ENCODE results near the gene PRRC1.
A peak's percentile ranks its signal among the peaks of the same experiment; 100 is the strongest.

The PRRC1 gene

DNA sequence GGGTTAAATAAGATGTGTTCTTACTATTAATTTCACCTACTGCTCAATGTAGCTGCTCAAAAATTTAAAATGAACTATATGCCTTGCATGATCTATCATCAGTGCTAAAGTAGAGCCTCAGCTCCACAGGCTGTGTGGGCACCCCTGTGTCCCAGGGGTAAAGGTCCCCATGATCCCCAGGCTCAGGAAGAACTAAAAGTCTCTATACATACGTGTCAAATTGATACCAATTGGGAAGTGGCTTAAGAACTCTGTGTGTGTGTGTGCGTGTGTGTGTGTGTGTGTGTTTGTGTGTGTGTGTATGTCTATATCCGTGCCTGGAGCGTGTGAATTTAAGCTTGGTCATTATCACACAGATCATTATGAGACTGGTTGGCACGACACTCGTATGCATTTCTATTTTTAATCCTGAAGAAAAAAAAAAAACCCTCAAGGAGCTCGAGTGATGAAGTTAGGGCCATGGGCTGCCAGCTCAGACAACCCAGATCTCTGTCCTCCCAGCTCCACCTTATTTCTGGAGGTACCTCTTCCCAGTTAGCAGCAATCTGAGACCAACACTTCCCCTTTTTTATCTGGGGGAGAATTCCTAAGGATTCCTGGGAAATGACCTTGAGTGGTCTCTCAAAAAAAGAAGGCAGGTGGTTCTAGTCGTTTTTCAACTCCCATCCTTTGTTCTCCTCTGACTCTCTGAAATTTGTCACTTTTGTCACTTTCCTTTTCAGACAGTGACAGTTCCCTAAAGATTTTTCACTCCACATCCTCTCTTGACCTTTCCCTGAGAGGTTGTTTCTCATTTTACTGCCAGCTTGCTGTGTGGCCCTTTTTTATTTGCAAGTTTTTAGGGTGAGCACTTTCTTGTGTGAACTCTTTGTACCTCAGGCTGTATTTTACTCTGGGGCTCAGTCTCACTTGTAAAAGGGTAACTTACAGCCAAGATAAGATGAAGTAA, 85.7 kb downstream of the PRRC1 start:
- Mint-ChIP-seq H3K27me3 (ENCODE audit: low read depth) (no peaks in the 10 kb centered on the region), H3K27ac (peak overlapping the region; percentile 37 to 74 (median 69)), H3K9me3 (no peaks in the 10 kb centered on the region), H3K36me3 (ENCODE audit: low read depth) (no peaks in the 10 kb centered on the region), H3K4me3 (no peak overlapping the region), H3K4me1 (peaks cover 28% of the 10 kb centered on the region)
- TF ChIP-seq CTCF (IDR thresholded peaks at IDR 0.05; ENCODE audit: unreplicated experiment in 3 of 3): no peak
